BLaER1 (cell line): ENCODE measurements around the gene CETP.
"Not testable (repeated sequence)": the region's sequence is repeated elsewhere in the genome, so short reads cannot be mapped to it uniquely, and the experiment has no call there.

Source experiments
- H3K27ac ChIP-seq: shearing (Covaris generic); formaldehyde crosslinking; 2 replicates; pipeline ENCODE4 v1.8.1; 2022
- H3K27me3 ChIP-seq: shearing (Covaris generic); formaldehyde crosslinking; 2 replicates; pipeline ENCODE4 v1.8.1; 2022
- H3K36me3 ChIP-seq: shearing (Covaris generic); formaldehyde crosslinking; 2 replicates; pipeline ENCODE4 v1.8.1; 2022
- H3K4me1 ChIP-seq: shearing (Covaris generic); formaldehyde crosslinking; 2 replicates; pipeline ENCODE4 v1.8.1; 2022
- H3K4me2 ChIP-seq: shearing (Covaris generic); formaldehyde crosslinking; 2 replicates; pipeline ENCODE4 v1.8.1; 2022
- H3K4me3 ChIP-seq: shearing (Covaris generic); formaldehyde crosslinking; 2 replicates; pipeline ENCODE4 v1.8.1; 2022
- H3K9ac ChIP-seq: shearing (Covaris generic); formaldehyde crosslinking; 2 replicates; pipeline ENCODE4 v1.8.1; 2022
- H3K9me3 ChIP-seq: shearing (Covaris generic); formaldehyde crosslinking; 2 replicates; pipeline ENCODE4 v1.8.1; 2022
- H4K20me1 ChIP-seq: shearing (Covaris generic); formaldehyde crosslinking; 2 replicates; pipeline ENCODE4 v1.8.1; 2022
- Cebpa-rat ChIP-seq: shearing (Covaris generic); IDR thresholded peaks from 2 replicates; pipeline ENCODE4 v1.8.1; 2022

CETP gene

GRCh38 chr16:57003439-57004386 is 42.0 kb downstream of the CETP start:
- no peaks in the 10 kb centered on the region for H3K27me3 ChIP-seq
- 0 out of 2 replicates have a peak overlapping the region, but pooled peaks have one; percentile 8 for H3K4me3 ChIP-seq
- H4K20me1 ChIP-seq = peaks cover 18% of the 10 kb centered on the region; the same call in 1 of the 2 replicates
- H3K36me3 ChIP-seq = peaks cover 9% of the 10 kb centered on the region
- H3K27ac ChIP-seq = peak overlapping the region; percentile 68
- peaks cover 62% of the 10 kb centered on the region for H3K4me1 ChIP-seq
- no peak for TF ChIP-seq Cebpa-rat
- peak overlapping the region; percentile 50; the same call in 1 of the 2 replicates for H3K9ac ChIP-seq
- no peaks in the 10 kb centered on the region for H3K9me3 ChIP-seq
- peak overlapping the region; percentile 72 for H3K4me2 ChIP-seq

- H3K36me3 ChIP-seq = peaks cover 9% of the 10 kb centered on the region
- H3K27ac ChIP-seq = peak overlapping the region; percentile 68
- H3K4me1 ChIP-seq = peaks cover 59% of the 10 kb centered on the region
- no peak for TF ChIP-seq Cebpa-rat
- peak overlapping the region; percentile 50; the same call in 1 of the 2 replicates for H3K9ac ChIP-seq
- H3K4me2 ChIP-seq = peak overlapping the region; percentile 72
- H3K27me3 ChIP-seq = no peaks in the 10 kb centered on the region
- H3K9me3 ChIP-seq = no peaks in the 10 kb centered on the region
- H4K20me1 ChIP-seq = peaks cover 16% of the 10 kb centered on the region; the same call in 1 of the 2 replicates
- no peak overlapping the region for H3K4me3 ChIP-seq
Measured at GRCh38 chr16:57004387-57005250, 42.9 kb downstream of the CETP start.

DNA sequence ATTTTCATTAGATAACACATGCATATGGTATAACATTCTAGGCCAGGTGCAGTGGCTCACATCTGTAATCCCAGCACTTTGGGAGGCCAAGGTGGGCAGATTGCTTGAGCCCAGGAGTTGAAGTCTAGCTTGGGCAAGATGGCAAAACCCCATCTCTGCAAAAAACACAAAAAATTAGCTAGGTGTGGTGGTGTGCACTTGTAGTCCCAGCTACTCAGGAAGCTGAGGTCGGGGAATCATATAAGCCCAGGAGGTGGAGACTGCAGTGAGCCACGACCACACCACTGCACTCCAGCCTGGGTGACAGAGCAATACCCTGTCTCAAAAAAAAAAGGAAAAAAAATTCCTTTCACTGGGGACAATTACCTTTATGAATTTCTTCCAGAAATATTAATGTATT is 43.8 kb downstream of the CETP start:
- not testable (repeated sequence) for H3K4me3 ChIP-seq, H3K9ac ChIP-seq, H3K27me3 ChIP-seq, H3K4me2 ChIP-seq, H4K20me1 ChIP-seq, H3K27ac ChIP-seq, H3K9me3 ChIP-seq, H3K36me3 ChIP-seq
- peaks cover 54% of the 10 kb centered on the region for H3K4me1 ChIP-seq

- Histone ChIP-seq H4K20me1 (no peaks in the 10 kb centered on the region), H3K27ac (no peak overlapping the region), H3K9ac (no peak overlapping the region), H3K4me1 (peaks cover 46% of the 10 kb centered on the region), H3K4me2 (no peak overlapping the region), H3K4me3 (no peak overlapping the region), H3K36me3 (peaks cover 9% of the 10 kb centered on the region), H3K27me3 (no peaks in the 10 kb centered on the region), H3K9me3 (no peaks in the 10 kb centered on the region)
- no peak for TF ChIP-seq Cebpa-rat
Measured at GRCh38 chr16:57007050-57007449, 45.3 kb downstream of the CETP start.

DNA sequence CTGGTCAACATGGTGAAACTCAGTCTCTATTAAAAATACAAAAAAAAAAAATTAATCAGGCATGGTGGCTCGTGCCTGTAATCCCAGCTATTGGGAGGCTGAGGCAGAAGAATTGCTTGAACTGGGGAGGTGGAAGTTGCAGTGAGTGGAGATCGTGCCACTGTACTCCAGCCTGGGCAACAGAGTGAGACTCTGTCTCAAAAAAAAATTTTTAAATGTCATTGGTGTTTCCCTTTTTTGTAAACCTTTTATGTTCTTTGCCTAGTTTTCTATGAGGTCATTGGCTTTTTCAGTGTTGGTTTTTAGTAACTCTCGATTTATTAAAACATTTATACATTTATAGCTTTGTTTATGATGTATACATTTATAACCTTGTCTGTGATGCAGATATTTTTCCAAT is 45.8 kb downstream of the CETP start:
- TF ChIP-seq Cebpa-rat = no peak
- no peaks in the 10 kb centered on the region for H4K20me1 ChIP-seq

DNA sequence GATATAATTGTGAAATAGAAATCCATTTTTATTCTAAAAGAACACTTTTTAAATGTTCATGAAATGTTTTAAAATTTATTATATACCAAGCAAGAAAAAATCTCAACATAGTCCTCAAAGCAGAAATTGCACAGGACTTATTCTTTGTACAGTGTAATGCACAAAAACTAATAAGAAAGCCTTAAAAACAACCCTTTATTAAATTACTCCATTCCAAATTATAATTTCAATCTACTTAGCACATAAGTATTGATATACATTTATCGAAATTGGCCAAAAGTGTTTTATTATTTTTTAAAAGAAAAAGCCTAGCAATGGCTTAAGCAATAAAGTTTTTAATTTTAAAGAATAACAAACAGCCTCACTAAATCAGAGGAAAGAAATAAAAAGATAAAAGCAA is 46.7 kb downstream of the CETP start:
- no peak overlapping the region for H3K9ac ChIP-seq
- H3K36me3 ChIP-seq = peaks cover 9% of the 10 kb centered on the region
- H3K4me2 ChIP-seq = no peak overlapping the region
- no peaks in the 10 kb centered on the region for H3K9me3 ChIP-seq
- H4K20me1 ChIP-seq = no peaks in the 10 kb centered on the region
- H3K4me1 ChIP-seq = peaks cover 38% of the 10 kb centered on the region
- no peak overlapping the region for H3K4me3 ChIP-seq
- H3K27ac ChIP-seq = no peak overlapping the region
- H3K27me3 ChIP-seq = no peaks in the 10 kb centered on the region
- TF ChIP-seq Cebpa-rat = no peak

More for the DNA sequence above, 45.8 kb downstream of the CETP start:
- Histone ChIP-seq H3K9ac (no peak overlapping the region), H3K4me2 (no peak overlapping the region), H3K4me1 (peaks cover 46% of the 10 kb centered on the region), H3K4me3 (no peak overlapping the region), H3K27me3 (no peaks in the 10 kb centered on the region), H3K27ac (no peak overlapping the region), H3K36me3 (peaks cover 9% of the 10 kb centered on the region), H3K9me3 (no peaks in the 10 kb centered on the region)

- Histone ChIP-seq H3K36me3 (peaks cover 7% of the 10 kb centered on the region), H3K9ac (no peak overlapping the region), H3K4me2 (0 out of 2 replicates have a peak overlapping the region, but pooled peaks have one; percentile 20), H3K4me3 (no peak overlapping the region), H3K27ac (no peak overlapping the region), H3K9me3 (no peaks in the 10 kb centered on the region), H3K27me3 (no peaks in the 10 kb centered on the region), H4K20me1 (no peaks in the 10 kb centered on the region), H3K4me1 (peaks cover 25% of the 10 kb centered on the region)
- TF ChIP-seq Cebpa-rat = no peak
Measured at GRCh38 chr16:57009643-57010170, 48.0 kb downstream of the CETP start.

DNA sequence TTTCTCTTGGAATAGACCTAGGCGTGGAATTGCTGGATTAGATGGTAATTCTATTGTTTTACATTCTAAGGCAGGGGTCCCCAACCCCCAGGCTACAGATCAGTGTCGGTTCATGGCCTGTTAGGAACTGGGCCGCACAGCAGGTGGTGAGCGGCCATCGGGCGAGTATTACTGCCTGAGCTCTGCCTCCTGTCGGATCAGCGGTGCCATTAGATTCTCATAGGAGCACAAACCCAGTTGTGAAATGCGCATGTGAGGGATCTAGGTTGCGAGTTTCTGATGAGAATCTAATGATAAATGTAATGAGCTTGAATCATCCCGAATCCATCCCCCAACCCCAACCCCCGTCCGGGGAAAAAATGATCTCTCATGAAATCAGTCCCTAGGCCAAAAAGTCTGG is 50.6 kb downstream of the CETP start:
- Histone ChIP-seq H3K27ac (no peak overlapping the region), H3K4me2 (no peak overlapping the region), H3K27me3 (no peaks in the 10 kb centered on the region), H3K36me3 (peaks cover 14% of the 10 kb centered on the region), H3K4me1 (peaks cover 10% of the 10 kb centered on the region), H4K20me1 (no peaks in the 10 kb centered on the region), H3K4me3 (no peak overlapping the region), H3K9ac (no peak overlapping the region), H3K9me3 (no peaks in the 10 kb centered on the region)
- no peak for TF ChIP-seq Cebpa-rat

DNA sequence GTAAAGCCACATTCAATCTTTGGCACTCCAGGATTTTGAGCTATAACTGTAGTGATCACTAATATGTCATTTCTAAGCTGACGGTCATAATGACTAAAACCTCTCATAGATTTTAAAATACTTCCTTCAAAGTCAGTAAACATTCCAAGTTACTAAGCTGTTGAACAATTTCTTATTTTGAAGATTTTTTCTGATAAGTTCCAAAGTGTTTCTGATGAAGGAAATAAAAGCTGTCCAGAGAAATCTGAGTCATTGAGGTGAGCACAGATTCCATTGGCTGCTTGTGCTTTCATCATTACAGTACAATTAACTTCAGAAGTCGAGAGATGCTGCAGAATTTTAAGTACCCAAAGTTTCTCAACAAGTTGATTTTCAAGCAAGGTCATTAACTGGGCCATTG is 51.5 kb downstream of the CETP start:
- H3K9me3 ChIP-seq = no peaks in the 10 kb centered on the region

More for the DNA sequence above, 51.5 kb downstream of the CETP start:
- no peaks in the 10 kb centered on the region for H3K27me3 ChIP-seq
- no peak overlapping the region for H3K9ac ChIP-seq
- no peaks in the 10 kb centered on the region for H4K20me1 ChIP-seq
- no peak overlapping the region for H3K4me3 ChIP-seq
- H3K4me1 ChIP-seq = peaks cover 10% of the 10 kb centered on the region
- H3K36me3 ChIP-seq = peaks cover 23% of the 10 kb centered on the region
- no peak overlapping the region for H3K27ac ChIP-seq
- no peak overlapping the region for H3K4me2 ChIP-seq
- TF ChIP-seq Cebpa-rat = no peak
